NCI-H187 treated with DMSO at 0.1 percent for 48 hours (cell line): Measurements from ENCODE around the gene LELP1.
"Not testable (repeated sequence)": the region's sequence is repeated elsewhere in the genome, so short reads cannot be mapped to it uniquely, and the experiment has no call there.

Experiments
- DNase-seq: peaks from one replicate; lab custom pipeline; 2025; lab: John Stamatoyannopoulos, UW

LELP1 gene

GRCh38 chr1:153229076-153229829 is 26.0 kb downstream of the LELP1 start:
- not testable (repeated sequence) for DNase-seq

DNA sequence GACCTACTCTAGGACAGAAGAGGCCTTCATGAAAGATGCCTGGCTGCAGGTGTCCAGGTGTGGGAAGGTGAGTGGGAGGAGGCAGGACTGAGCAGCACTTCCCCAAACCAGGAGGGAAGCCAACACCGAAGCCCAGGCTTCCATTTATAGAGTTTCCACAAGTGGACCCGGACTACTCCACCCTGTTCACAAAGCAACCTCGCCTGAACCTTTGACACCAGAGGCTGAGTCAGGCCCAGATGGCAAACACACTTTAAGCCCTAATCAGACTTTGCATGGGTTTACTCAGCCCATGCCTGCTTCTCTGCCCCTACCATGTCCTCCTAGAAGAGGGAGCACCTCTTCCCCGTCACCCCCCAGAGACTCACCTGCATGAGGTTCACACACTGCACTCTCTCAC is 28.1 kb downstream of the LELP1 start:
- no peak for DNase-seq

GRCh38 chr1:153231785-153232184 is 28.6 kb downstream of the LELP1 start:
- DNase-seq: no peak

DNA sequence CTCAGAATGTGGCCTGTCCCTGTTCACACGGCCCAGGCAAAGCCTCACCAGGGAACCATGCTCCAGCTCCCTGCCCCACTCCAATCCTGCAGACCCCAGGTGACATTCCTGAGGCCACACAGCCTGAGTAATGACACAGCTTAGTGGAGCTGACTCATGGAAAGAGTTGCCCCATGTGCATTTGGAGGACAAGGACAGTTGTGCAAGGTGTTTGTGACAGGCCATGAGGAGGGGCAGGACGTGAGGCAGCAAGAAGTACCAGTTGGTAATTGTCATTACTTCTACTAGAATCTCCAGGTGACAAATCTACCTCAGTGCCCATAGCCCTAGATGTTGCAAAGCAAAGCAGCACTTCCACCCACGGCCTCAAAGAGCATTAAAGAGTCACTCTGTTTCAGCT is 29.3 kb downstream of the LELP1 start:
- DNase-seq: no peak

DNA sequence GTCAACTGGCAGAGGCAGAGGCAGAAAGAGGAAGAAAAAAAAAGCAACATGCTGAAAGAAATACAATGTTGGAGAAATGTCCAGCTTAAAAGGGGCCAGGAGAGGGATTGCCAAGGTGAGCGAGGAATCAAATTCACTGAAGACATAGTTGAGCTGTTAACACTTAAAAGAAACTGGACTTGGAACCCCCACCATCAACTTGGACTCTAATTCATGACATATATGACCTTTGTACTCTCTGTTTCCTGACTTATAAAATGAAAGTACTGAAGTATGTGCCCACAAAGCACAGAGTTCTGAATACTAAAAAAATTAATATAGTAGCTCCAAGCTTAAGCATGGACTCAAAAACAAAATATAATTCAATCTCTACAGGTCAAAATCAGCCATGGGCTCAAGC is 30.2 kb downstream of the LELP1 start:
- DNase-seq: no peak

DNA sequence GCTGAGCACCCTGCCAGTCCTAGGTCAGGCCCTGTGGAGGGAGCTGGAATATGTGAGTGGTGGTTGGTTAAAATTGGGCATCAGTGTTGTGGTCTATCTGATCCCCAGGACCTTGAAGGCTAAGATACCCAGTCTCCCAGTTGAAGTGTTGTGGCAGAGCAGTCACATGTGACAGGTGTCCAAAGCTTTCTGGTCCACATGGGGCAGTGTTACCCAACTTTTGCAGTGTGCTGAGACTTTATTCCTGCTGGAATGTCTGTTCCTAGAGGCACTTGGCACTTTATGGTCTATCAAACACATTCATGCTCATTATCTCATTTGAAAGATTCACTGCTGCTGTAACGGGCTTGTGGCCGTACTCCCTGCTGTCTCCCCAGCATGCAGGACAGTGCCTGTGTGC is 35.3 kb downstream of the LELP1 start:
- DNase-seq: no peak

GRCh38 chr1:153242160-153242559 is 38.9 kb downstream of the LELP1 start:
- DNase-seq: no peak

DNA sequence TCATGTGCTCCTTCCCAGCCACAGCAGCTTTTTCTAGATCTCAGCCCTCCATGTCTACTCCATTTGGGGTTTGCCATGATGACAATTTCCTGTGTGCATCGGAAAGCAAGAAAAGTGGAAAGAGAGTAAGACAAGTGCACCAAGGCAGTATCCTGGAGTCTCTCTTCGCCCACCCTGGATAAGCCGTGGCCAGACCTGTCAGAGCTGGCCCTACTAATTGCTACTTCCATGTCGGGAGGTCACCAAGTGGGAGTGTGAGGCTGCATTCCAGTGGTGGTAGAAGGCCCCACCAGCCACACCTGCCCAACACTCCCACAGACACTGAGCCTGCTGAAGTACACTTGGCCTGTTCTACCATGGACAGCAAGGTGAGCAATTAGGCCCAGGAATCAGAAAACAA is 42.2 kb downstream of the LELP1 start:
- no peak for DNase-seq

GRCh38 chr1:153246018-153246417 is 42.8 kb downstream of the LELP1 start:
- DNase-seq: no peak

- DNase-seq: no peak
Measured at GRCh38 chr1:153246825-153247224, 43.6 kb downstream of the LELP1 start.

- no peak for DNase-seq
Measured at GRCh38 chr1:153248176-153248879, 45.1 kb downstream of the LELP1 start.

DNA sequence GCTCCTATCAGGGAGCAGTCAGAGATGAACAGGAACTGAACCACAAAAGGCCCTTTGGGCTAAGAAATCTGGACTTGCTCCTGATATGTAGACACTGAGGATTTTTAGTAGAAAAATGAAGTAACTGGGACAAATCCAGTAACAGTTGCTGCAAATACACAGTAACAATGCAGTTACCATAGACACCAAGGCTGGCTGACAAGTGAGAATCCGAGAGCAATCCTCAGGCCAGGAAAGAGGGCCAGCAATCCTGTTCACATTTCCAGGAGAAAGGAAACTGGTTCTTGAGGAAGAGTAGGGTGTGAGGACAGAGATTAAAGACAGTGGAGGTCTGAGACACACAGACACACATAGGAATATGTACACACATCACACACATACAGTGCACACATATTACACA is 46.9 kb downstream of the LELP1 start:
- no peak for DNase-seq

GRCh38 chr1:153251087-153251486 is 47.9 kb downstream of the LELP1 start:
- no peak for DNase-seq

DNA sequence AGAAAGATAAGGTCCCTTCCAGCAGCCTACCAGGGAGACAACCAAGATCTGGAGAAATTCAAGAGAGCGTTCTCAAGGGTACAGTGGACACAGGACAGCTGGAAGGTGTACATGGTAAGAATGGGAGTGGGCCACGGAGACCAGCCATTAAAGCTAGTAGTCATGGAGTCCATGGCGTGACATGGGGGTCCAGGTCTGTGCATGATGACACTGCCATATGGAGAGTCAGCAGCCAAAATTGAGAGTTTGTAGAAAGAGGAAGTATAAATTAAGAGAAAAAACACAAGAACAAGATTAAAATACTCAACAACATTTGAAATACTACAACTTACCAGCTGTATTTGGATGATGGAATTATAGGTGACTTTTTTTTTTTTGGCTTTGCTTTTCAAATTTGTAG is 48.3 kb downstream of the LELP1 start:
- DNase-seq: no peak

DNA sequence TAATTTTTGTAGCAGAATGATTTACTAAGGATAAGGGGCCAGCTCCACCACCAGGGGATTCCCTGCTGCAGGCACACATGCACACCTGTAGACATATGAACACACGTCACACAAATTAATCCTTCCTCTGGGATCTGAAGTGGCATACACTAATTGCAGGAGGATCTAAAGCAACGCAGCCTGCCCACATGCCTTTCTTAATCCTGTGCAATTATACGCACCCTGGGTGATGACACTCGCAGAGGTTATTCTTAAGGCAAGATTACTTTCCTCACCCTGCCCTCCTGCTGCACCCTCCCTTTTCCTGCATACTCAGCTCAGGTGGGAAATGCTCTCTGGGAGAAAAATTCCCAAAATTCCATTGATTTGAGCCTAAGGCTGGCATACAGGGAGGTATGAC is 48.8 kb downstream of the LELP1 start:
- no peak for DNase-seq

DNA sequence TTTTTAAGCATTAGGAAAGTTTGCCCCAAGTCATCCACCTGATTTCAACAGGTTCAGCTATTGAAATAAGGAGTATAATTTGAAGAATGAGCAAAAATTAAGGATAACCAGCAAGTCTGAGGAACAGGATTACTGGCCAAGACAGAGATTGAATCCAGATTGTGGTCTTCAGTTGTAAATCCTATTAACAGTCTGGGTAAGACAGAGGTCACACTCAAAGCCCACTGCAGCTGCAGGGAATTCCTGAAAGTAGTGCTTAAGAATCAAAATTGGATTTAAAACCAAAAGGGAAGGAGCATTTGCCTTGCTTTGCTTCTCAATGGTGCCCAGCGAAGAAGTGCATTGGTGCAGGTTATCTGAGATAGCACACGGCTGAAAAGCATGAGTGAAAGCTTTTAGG is 49.8 kb downstream of the LELP1 start:
- no peak for DNase-seq

GRCh38 chr1:153253693-153254092 is 50.5 kb downstream of the LELP1 start:
- no peak for DNase-seq
